ENCODE results near the gene PAK6. TPM values are rescaled to one million over a fixed set of nuclear protein-coding genes. Genes with fewer than 3 reads are reported as not detected.

PAK6 gene
- total RNA-seq, 1 experiment from 2014 or later, result 30.4 TPM

GRCh38 chr15:40296561-40297230, 57.8 kb downstream of the PAK6 start:
- H3K9me3 ChIP-seq (ENCODE audit: low read length), result no peaks in the 10 kb centered on the region
- no peaks in the 10 kb centered on the region for H3K36me3 ChIP-seq (ENCODE audit: low read depth, low read length)
- DNase-seq (no peak), ATAC-seq (no peak)
- no peak overlapping the region for H3K4me2 ChIP-seq (ENCODE audit: low read length)
- BruUV-seq (replicated peaks), result no TSS peak
- H3K9me2 ChIP-seq (replicated peaks; ENCODE audit: low read length), result no peaks in the 10 kb centered on the region
- H3K9ac ChIP-seq (ENCODE audit: low read length), result no peak overlapping the region
- no peaks in the 10 kb centered on the region for H3K27me3 ChIP-seq (ENCODE audit: low read length)
- TF ChIP-seq EZH2 (IDR thresholded peaks at IDR 0.05; ENCODE audit: low read length, unreplicated experiment) (no peak), CTCF (conservative IDR thresholded peaks at IDR 0.05; ENCODE audit: low read depth, low read length) (no peak), EZH2phosphoT487 (IDR thresholded peaks at IDR 0.05; ENCODE audit: borderline replicate concordance, low read length) (no peak)
- no peaks in the 10 kb centered on the region for H3F3A ChIP-seq (ENCODE audit: low read length, unreplicated experiment)
- H3K27ac ChIP-seq (ENCODE audit: low read length), result no peak overlapping the region
- H3K79me2 ChIP-seq (ENCODE audit: low read length), result no peaks in the 10 kb centered on the region
- no peaks in the 10 kb centered on the region for H3K4me1 ChIP-seq (ENCODE audit: insufficient read depth, low read length)
- ChIA-PET CTCF (no interaction called here), POLR2A (ENCODE audit: unreplicated experiment) (no interaction called here)
- intact Hi-C loops (cut with micrococcal nuclease), result no loop called here
- H4K20me1 ChIP-seq (ENCODE audit: low read length), result no peaks in the 10 kb centered on the region
- no peak overlapping the region for H2AFZ ChIP-seq (ENCODE audit: low read length)
- no peak overlapping the region for H3K4me3 ChIP-seq (ENCODE audit: low read length)

GRCh38 chr15:40297356-40297755, 58.5 kb downstream of the PAK6 start:
- TF ChIP-seq EZH2 (IDR thresholded peaks at IDR 0.05; ENCODE audit: low read length, unreplicated experiment) (no peak), EZH2phosphoT487 (IDR thresholded peaks at IDR 0.05; ENCODE audit: borderline replicate concordance, low read length) (no peak), CTCF (conservative IDR thresholded peaks at IDR 0.05; ENCODE audit: low read depth, low read length) (no peak)
- ChIA-PET CTCF (no interaction called here), POLR2A (ENCODE audit: unreplicated experiment) (no interaction called here)
- H3K4me1 ChIP-seq (ENCODE audit: insufficient read depth, low read length), result no peaks in the 10 kb centered on the region
- no peak overlapping the region for H3K9ac ChIP-seq (ENCODE audit: low read length)
- no peaks in the 10 kb centered on the region for H3K9me2 ChIP-seq (replicated peaks; ENCODE audit: low read length)
- no peak overlapping the region for H3K27ac ChIP-seq (ENCODE audit: low read length)
- no peaks in the 10 kb centered on the region for H3K9me3 ChIP-seq (ENCODE audit: low read length)
- H3F3A ChIP-seq (ENCODE audit: low read length, unreplicated experiment), result no peaks in the 10 kb centered on the region
- no peak for ATAC-seq
- BruUV-seq (replicated peaks), result no TSS peak
- H4K20me1 ChIP-seq (ENCODE audit: low read length), result no peaks in the 10 kb centered on the region
- no peaks in the 10 kb centered on the region for H3K79me2 ChIP-seq (ENCODE audit: low read length)
- H3K36me3 ChIP-seq (ENCODE audit: low read depth, low read length), result no peaks in the 10 kb centered on the region
- no peak overlapping the region for H3K4me2 ChIP-seq (ENCODE audit: low read length)
- H3K27me3 ChIP-seq (ENCODE audit: low read length), result no peaks in the 10 kb centered on the region
- H2AFZ ChIP-seq (ENCODE audit: low read length), result no peak overlapping the region
- no peak for DNase-seq
- H3K4me3 ChIP-seq (ENCODE audit: low read length), result no peak overlapping the region
- intact Hi-C loops (cut with micrococcal nuclease), result no loop called here

- H3K9me2 ChIP-seq (replicated peaks; ENCODE audit: low read length), result no peaks in the 10 kb centered on the region
- no peaks in the 10 kb centered on the region for H4K20me1 ChIP-seq (ENCODE audit: low read length)
- H3K79me2 ChIP-seq (ENCODE audit: low read length), result no peaks in the 10 kb centered on the region
- no peak overlapping the region for H3K9ac ChIP-seq (ENCODE audit: low read length)
- H3K36me3 ChIP-seq (ENCODE audit: low read depth, low read length), result no peaks in the 10 kb centered on the region
- no peak overlapping the region for H3K4me2 ChIP-seq (ENCODE audit: low read length)
- no peak for DNase-seq
- H3K4me1 ChIP-seq (ENCODE audit: insufficient read depth, low read length), result no peaks in the 10 kb centered on the region
- intact Hi-C loops (cut with micrococcal nuclease), result no loop called here
- H3K27ac ChIP-seq (ENCODE audit: low read length), result no peak overlapping the region
- H3K4me3 ChIP-seq (ENCODE audit: low read length), result no peak overlapping the region
- CTCF ChIA-PET, result interaction anchor here (0.6 kb wide), 1 partner anchor 23 kb away, joined by 3 read pairs; no protein-coding TSS in a partner anchor
- no peaks in the 10 kb centered on the region for H3F3A ChIP-seq (ENCODE audit: low read length, unreplicated experiment)
- H3K27me3 ChIP-seq (ENCODE audit: low read length), result no peaks in the 10 kb centered on the region
- POLR2A ChIA-PET (ENCODE audit: unreplicated experiment), result no interaction called here
- no peaks in the 10 kb centered on the region for H3K9me3 ChIP-seq (ENCODE audit: low read length)
- ATAC-seq, result no peak
- H2AFZ ChIP-seq (ENCODE audit: low read length), result no peak overlapping the region
- BruUV-seq (replicated peaks), result no TSS peak
- TF ChIP-seq EZH2 (IDR thresholded peaks at IDR 0.05; ENCODE audit: low read length, unreplicated experiment) (no peak), CTCF (conservative IDR thresholded peaks at IDR 0.05; ENCODE audit: low read depth, low read length) (no peak), EZH2phosphoT487 (IDR thresholded peaks at IDR 0.05; ENCODE audit: borderline replicate concordance, low read length) (no peak)
Measured at GRCh38 chr15:40298216-40298935, 59.5 kb downstream of the PAK6 start.
